NB4 (cell line): ENCODE results near the gene CEP250.
A peak's percentile ranks its signal among the peaks of the same experiment; 100 is the strongest.

Experiments
- DNase-seq: peaks from one replicate; pipeline ENCODE4 v3.0.0; 2010; ENCODE audit warnings: low read depth
- H3K4me3 ChIP-seq: one replicate; pipeline ENCODE4 v1.5.1; 2011; ENCODE audit warnings: mild to moderate bottlenecking, low read depth, low read length, moderate library complexity
- CTCF ChIP-seq: IDR thresholded peaks from one replicate; pipeline ENCODE4 v1.5.1; 2012; ENCODE audit warnings: low read depth, low read length
- MAX ChIP-seq: IDR thresholded peaks from 2 replicates; pipeline ENCODE4 v1.6.1; 2011; ENCODE audit warnings: low read depth, low read length
- MYC ChIP-seq: IDR thresholded peaks from 2 replicates; pipeline ENCODE4 v1.6.1; 2011; ENCODE audit warnings: low read depth, low read length
- POLR2A ChIP-seq: IDR thresholded peaks from 2 replicates; pipeline ENCODE4 v1.6.1; 2011; ENCODE audit warnings: mild to moderate bottlenecking; ENCODE audit not compliant: insufficient read length; ENCODE audit errors: extremely low read depth

CEP250 gene

GRCh38 chr20:35561671-35562070, 106.3 kb downstream of the CEP250 start:
- no peak overlapping the region for H3K4me3 ChIP-seq
- no peak for TF ChIP-seq MAX
- no peak for TF ChIP-seq CTCF
- TF ChIP-seq MYC = no peak
- DNase-seq = no peak

- TF ChIP-seq POLR2A = no peak
- TF ChIP-seq MYC = no peak
- no peak for TF ChIP-seq MAX
- no peak for TF ChIP-seq CTCF
- H3K4me3 ChIP-seq = no peak overlapping the region
Measured at GRCh38 chr20:35562541-35563110, 107.2 kb downstream of the CEP250 start.

GRCh38 chr20:35563834-35564233, 108.4 kb downstream of the CEP250 start:
- no peak for DNase-seq
- TF ChIP-seq MYC (no peak), MAX (no peak), CTCF (no peak), POLR2A (no peak)
- no peak overlapping the region for H3K4me3 ChIP-seq

More at GRCh38 chr20:35562541-35563110, 107.2 kb downstream of the CEP250 start:
- DNase-seq = no peak

GRCh38 chr20:35564905-35565304, 109.5 kb downstream of the CEP250 start:
- TF ChIP-seq CTCF (no peak), MAX (no peak), POLR2A (no peak), MYC (no peak)
- no peak for DNase-seq
- no peak overlapping the region for H3K4me3 ChIP-seq

- H3K4me3 ChIP-seq = no peak overlapping the region
- no peak for TF ChIP-seq POLR2A
- TF ChIP-seq CTCF = peak; percentile 26
- peak; percentile 25 for DNase-seq
Measured at GRCh38 chr20:35568645-35569044, 113.2 kb downstream of the CEP250 start.
